ENCODE measurements around the gene ERV3-1. TPM values are rescaled to one million over a fixed set of nuclear protein-coding genes. Genes with fewer than 3 reads are reported as not detected.
"Not testable (repeated sequence)": the region's sequence is repeated elsewhere in the genome, so short reads cannot be mapped to it uniquely, and the experiment has no call there.

Gene ERV3-1
- total RNA-seq, 4 donors from 2014 or later: 6.8 to 11.3 (median 8.6) TPM

DNA sequence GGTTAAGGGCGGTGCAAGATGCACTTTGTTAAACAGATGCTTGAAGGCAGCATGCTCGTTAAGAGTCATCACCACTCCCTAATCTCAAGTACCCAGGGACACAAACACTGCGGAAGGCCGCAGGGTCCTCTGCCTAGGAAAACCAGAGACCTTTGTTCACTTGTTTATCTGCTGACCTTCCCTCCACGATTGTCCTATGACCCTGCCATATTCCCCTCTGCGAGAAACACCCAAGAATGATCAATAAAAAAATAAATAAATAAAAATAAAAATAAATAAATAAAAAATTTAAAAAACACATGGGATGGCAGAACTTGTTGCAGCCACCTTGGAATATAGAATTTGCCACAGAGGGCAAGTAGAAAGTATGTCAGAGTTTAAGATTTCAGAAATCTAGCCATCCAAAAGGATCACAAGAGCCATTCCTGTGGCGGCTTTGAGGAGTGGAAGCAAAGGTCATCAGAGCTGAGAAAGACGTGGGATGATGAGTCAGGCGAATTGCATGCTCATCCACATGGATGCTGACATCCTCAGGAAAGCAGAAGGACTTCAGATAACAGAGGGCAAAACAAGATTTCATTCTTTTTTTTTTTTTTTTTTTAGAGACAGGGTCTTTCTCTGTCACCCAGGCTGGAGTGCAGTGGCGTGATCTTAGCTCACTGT lies 27.8 kb upstream of the ERV3-1 start:
- not testable (repeated sequence) for H3K27me3 ChIP-seq, H3K4me3 ChIP-seq, H3K9me3 ChIP-seq, H3K4me1 ChIP-seq, H3K36me3 ChIP-seq, DNase-seq, H3K27ac ChIP-seq

DNA sequence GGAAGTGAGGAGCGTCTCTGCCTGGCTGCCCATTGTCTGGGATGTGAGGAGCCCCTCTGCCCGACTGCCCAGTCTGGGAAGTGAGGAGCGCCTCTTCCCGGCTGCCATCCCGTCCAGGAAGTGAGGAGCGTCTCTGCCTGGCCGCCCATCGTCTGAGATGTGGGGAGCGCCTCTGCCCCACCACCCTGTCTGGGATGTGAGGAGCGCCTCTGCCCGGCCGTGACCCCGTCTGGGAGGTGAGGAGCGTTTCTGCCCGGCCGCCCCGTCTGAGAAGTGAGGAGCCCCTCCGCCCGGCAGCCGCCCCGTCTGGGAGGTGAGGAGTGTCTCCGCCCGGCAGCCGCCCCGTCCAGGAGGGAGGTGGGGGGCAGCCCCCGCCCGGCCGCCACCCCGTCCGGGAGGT lies 26.9 kb upstream of the ERV3-1 start:
- not testable (repeated sequence) for DNase-seq, H3K27ac ChIP-seq, H3K4me1 ChIP-seq, H3K27me3 ChIP-seq, H3K9me3 ChIP-seq, H3K36me3 ChIP-seq, H3K4me3 ChIP-seq

DNA sequence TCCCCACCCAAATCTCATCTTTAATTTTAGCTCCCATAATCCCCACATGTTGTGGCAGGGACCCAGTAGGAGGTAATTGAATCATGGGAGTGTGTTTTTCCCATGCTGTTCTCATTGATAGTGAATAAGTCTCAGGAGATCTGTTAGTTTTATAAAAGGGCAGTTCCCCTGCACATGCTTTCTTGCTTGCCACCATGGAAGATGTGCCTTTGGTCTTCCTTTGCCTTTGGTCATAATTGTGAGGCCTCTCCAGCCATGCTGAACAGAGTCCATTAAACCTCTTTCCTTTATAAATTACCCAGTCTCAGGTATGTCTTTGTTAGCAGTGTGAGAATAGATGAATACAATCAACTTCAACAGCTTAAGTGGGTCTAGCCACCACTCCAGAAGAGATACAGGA lies 18.5 kb upstream of the ERV3-1 start:
- H3K27ac ChIP-seq, H3K27me3 ChIP-seq, H3K4me3 ChIP-seq, DNase-seq, H3K36me3 ChIP-seq, H3K4me1 ChIP-seq, H3K9me3 ChIP-seq: not testable (repeated sequence)

DNA sequence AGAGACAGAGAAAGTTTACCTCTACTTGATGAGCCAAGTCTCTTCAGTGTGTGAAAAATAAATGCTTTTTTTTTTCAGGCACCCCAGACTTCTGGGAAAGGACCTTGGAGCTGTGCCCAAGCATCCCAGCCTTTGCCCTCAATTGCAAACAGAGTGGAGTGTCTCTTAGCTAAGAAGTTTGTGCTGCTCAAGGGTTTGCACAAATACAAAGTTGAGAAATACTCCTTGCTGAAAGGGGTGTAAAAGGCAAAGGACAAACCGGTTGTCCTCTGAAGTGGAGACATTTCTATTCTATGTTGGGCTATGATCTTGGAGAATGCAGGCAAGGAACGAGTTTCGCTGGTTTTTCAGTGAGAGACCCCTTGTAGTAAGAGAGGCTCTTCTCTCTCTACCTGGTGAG lies 14.5 kb upstream of the ERV3-1 start:
- not testable (repeated sequence) for H3K4me3 ChIP-seq, H3K4me1 ChIP-seq, H3K9me3 ChIP-seq, H3K36me3 ChIP-seq, H3K27ac ChIP-seq, H3K27me3 ChIP-seq
- peak in 1 of 3 donors; percentile 51 for DNase-seq

DNA sequence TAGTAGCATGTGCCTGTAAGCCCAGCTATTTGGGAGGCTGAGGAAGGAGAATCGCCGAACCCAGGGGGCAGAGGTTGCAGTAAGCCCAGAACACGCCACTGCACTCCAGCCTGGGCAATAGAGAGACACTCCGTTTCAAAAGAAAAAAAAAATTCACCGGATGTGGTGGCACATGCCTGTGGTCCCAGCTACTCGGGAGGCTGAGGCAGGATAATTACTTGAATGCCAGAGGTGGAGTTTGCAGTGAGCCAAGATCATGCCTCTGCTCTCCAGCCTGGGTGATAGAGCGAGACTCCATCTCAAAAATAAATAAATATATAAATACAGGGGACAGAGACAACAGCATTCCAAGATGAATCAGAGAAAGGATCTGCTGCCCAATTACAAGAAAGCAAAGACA lies 3.4 kb upstream of the ERV3-1 start:
- H3K4me3 ChIP-seq, H3K9me3 ChIP-seq, H3K27ac ChIP-seq, DNase-seq, H3K27me3 ChIP-seq, H3K36me3 ChIP-seq: not testable (repeated sequence)
- H3K4me1 ChIP-seq: peaks cover 0 to 10% (median 2%) of the 10 kb centered on the region in 4 donors

DNA sequence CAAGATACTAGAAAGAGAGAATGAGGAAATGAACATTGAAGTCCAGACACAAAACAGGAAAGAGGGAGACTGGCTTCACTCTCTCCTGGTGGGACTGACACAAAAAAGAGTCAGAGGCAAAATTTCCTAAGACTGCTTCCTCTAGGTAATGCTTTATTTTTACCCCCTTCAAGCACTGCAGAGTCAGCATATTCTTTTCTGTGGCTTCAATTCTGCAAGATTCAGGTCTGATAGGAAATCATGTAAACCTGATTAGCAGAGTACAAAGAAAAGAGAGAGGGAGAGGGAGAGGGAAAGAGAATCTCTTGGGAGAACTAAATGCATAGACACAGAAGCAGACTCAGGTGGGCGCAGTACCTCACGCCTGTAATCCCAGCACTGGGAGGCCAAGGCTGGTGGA lies 2.9 kb upstream of the ERV3-1 start:
- peaks cover 0 to 12% (median 2%) of the 10 kb centered on the region in 4 donors for H3K4me1 ChIP-seq
- H3K4me3 ChIP-seq, H3K9me3 ChIP-seq, H3K27me3 ChIP-seq, H3K27ac ChIP-seq, DNase-seq, H3K36me3 ChIP-seq: not testable (repeated sequence)

DNA sequence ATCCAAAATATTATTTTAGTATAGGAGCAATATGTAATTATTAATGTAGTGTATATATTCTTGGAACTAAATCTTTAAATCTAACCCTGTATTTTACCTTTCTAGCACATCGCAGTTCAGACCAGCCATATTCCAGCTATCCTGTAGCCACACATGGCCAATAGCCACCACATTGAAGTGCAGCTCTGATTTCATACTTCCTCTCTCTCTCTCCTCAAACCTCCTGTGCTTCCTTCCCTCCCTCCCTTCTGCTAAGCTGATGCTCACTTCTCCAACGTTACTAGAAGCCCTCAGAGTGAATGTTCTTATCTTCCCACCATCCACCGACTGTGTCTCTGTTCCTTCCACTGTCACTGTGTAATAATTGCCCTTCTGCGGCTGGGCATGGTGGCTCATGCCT lies 549 bp upstream of the ERV3-1 start:
- Histone ChIP-seq H3K4me1 (peaks cover 0 to 12% (median 2%) of the 10 kb centered on the region in 4 donors), H3K27ac (peak overlapping the region in 3 of 4 donors; percentile 80 to 84 (median 84)), H3K4me3 (peak overlapping the region; percentile 57 to 78 (median 68))
- H3K9me3 ChIP-seq, DNase-seq, H3K36me3 ChIP-seq, H3K27me3 ChIP-seq: not testable (repeated sequence)

DNA sequence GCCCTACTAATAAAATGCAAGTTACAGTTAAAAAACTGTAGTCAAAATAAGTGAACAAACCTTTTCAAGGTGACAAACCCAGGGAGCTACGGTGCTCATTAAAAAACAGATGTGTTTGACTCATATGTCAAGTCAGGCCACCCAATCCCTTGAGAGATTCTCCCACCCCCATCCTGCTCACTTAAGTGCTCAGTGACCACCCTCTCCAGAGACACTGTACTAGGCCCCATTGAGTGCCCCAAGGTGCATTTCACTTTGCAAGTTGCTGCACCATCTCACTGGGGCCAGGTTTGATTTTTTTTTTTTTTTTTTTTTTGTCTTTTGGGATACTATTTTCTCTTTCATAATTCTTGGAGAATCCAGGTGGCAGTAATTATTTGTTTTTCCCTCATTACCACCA lies 1.9 kb downstream of the ERV3-1 start:
- no peak for DNase-seq
- H3K27me3 ChIP-seq: no peaks in the 10 kb centered on the region
- H3K4me3 ChIP-seq: no peak overlapping the region
- TF ChIP-seq POLR2A (IDR thresholded peaks at IDR 0.05): no peak
- TF ChIP-seq, protein P1, sequence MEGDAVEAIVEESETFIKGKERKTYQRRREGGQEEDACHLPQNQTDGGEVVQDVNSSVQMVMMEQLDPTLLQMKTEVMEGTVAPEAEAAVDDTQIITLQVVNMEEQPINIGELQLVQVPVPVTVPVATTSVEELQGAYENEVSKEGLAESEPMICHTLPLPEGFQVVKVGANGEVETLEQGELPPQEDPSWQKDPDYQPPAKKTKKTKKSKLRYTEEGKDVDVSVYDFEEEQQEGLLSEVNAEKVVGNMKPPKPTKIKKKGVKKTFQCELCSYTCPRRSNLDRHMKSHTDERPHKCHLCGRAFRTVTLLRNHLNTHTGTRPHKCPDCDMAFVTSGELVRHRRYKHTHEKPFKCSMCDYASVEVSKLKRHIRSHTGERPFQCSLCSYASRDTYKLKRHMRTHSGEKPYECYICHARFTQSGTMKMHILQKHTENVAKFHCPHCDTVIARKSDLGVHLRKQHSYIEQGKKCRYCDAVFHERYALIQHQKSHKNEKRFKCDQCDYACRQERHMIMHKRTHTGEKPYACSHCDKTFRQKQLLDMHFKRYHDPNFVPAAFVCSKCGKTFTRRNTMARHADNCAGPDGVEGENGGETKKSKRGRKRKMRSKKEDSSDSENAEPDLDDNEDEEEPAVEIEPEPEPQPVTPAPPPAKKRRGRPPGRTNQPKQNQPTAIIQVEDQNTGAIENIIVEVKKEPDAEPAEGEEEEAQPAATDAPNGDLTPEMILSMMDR (IDR thresholded peaks at IDR 0.05): no peak
- H3K4me1 ChIP-seq: peaks cover 0 to 12% (median 2%) of the 10 kb centered on the region in 4 donors
- peaks cover 0 to 4% (median 0%) of the 10 kb centered on the region in 4 donors for H3K9me3 ChIP-seq
- H3K27ac ChIP-seq: no peak overlapping the region
- H3K36me3 ChIP-seq: no peaks in the 10 kb centered on the region

DNA sequence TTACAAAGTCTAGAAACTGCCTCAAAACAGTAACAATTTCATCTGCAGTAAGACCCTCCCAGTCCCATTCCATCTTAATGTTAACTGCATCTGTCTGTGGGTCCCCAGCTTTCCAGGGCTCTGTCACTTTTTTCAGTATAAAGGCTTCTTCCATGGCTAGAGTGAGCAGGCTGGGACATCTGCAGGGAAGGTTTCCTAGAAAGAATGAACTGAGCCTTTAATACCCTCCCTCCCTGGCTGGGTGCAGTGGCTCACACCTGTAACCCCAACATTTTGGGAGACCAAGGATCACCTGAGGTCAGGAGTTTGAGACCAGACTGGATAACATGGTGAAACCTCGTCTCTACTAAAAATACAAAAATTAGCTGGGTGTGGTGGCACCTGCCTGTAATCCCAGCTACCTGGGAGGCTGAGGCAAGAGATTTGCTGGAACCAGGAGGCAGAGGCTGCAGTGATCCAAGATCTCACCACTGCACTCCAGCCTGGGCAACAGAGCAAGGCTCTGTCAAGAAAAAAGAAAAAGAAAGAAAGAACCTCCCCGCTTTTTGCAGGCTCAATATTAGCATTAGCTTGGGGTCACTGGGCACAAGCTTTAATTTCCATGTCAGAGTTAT lies 3.4 kb downstream of the ERV3-1 start:
- Histone ChIP-seq H3K9me3 (peaks cover 0 to 5% (median 2%) of the 10 kb centered on the region in 4 donors), H3K36me3 (peaks cover 0 to 8% (median 0%) of the 10 kb centered on the region in 3 donors), H3K4me3 (no peak overlapping the region), H3K27ac (no peak overlapping the region), H3K27me3 (no peaks in the 10 kb centered on the region), H3K4me1 (peaks cover 0 to 12% (median 2%) of the 10 kb centered on the region in 4 donors)
- no peak for TF ChIP-seq POLR2A (IDR thresholded peaks at IDR 0.05)
- TF ChIP-seq, protein P1 (IDR thresholded peaks at IDR 0.05): no peak
- no peak for DNase-seq

Measured in Peyer's patch (tissue), 4 donors.